ENCODE results near the gene CISH. TPM values are rescaled to one million over a fixed set of nuclear protein-coding genes. Genes with fewer than 3 reads are reported as not detected.

The CISH gene
- total and polyA plus RNA-seq, 9 of the 15 experiments (the other 6 are each of a cell fraction or from before 2014, with no cell fraction given), result 1.7 to 47.7 (median 18.3) TPM

GRCh38 chr3:50581459-50581842 is 30.1 kb downstream of the CISH start:
- peaks cover 15 to 18% of the 10 kb centered on the region in 2 experiments; a peak in 4 of 5 replicates for H3K4me1 ChIP-seq (replicated peaks in 1 of 2; ENCODE audit: control insufficient read depth in 2 of 2, insufficient read depth in 2 of 2, low read length in 2 of 2)
- TF ChIP-seq VEZF1 (CRISPR knock-in tag; IDR thresholded peaks at IDR 0.05) (no peak), ZNF583 (CRISPR knock-in tag; IDR thresholded peaks at IDR 0.05) (no peak), ZNF12 (CRISPR knock-in tag; IDR thresholded peaks at IDR 0.05) (no peak)
- TF ChIP-seq, protein P1, sequence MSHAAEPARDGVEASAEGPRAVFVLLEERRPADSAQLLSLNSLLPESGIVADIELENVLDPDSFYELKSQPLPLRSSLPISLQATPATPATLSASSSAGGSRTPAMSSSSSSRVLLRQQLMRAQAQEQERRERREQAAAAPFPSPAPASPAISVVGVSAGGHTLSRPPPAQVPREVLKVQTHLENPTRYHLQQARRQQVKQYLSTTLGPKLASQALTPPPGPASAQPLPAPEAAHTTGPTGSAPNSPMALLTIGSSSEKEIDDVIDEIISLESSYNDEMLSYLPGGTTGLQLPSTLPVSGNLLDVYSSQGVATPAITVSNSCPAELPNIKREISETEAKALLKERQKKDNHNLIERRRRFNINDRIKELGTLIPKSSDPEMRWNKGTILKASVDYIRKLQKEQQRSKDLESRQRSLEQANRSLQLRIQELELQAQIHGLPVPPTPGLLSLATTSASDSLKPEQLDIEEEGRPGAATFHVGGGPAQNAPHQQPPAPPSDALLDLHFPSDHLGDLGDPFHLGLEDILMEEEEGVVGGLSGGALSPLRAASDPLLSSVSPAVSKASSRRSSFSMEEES (CRISPR knock-in tag; IDR thresholded peaks at IDR 0.05), result peak; percentile 32
- DNase-seq (ENCODE audit: extremely low read depth in 1 of 4, low spot score in 3 of 4), result no peak
- no peaks in the 10 kb centered on the region for H3K9me1 ChIP-seq (ENCODE audit: control insufficient read depth, insufficient read depth, low read length)
- H3K27me3 ChIP-seq (ENCODE audit: control insufficient read depth in 2 of 2, insufficient read depth in 2 of 2, low read length in 2 of 2), result no peaks in the 10 kb centered on the region
- no peak overlapping the region for H3K4me2 ChIP-seq (ENCODE audit: insufficient read depth, low read length)
- intact Hi-C loops (cut with micrococcal nuclease), result no loop called here
- no peak overlapping the region for H3K27ac ChIP-seq (ENCODE audit: extremely low read depth, low read depth, low read length)
- CTCF ChIA-PET (ENCODE audit: low intra/inter-chr PET ratio), result no interaction called here
- no TSS peak for BruUV-seq (replicated peaks)
- no peak overlapping the region for H2AFZ ChIP-seq (ENCODE audit: low read depth, low read length)
- no peaks in the 10 kb centered on the region for H4K20me1 ChIP-seq (replicated peaks; ENCODE audit: control insufficient read depth, insufficient read depth, low read length)
- H3K9ac ChIP-seq (ENCODE audit: insufficient read depth in 1 of 2, low read depth in 2 of 2, low read length in 2 of 2), result peak overlapping the region in 1 of 2 experiments; percentile 43; a peak in 2 of 4 replicates
- in situ Hi-C loops (cut with MboI), result no loop called here
- ATAC-seq, result no peak
- no peaks in the 10 kb centered on the region for H3K79me2 ChIP-seq (ENCODE audit: control insufficient read depth, insufficient read depth, low read length)
- H3K36me3 ChIP-seq (ENCODE audit: control insufficient read depth, insufficient read depth, low read length), result peaks cover 56% of the 10 kb centered on the region; the same call in 2 of the 3 replicates
- no peak overlapping the region for H3K4me3 ChIP-seq
- no peaks in the 10 kb centered on the region for H3K9me3 ChIP-seq (replicated peaks; ENCODE audit: control insufficient read depth, insufficient read depth, low read depth, low read length)
- POLR2A ChIA-PET, result interaction anchor here (0.6 to 1.5 kb wide), 4 partner anchors 9 to 29 kb away, joined by 3 to 7 read pairs (median 4); no protein-coding TSS in a partner anchor
- no peak for FAIRE-seq
- WGBS (ENCODE audit: insufficient coverage, low coverage, missing lambda C conversion rate), result 81% methylated on average over 2 of the region's 2 CpGs

Data from K562 (cell line).